Measurements from ENCODE around the gene ZYG11A.

Gene ZYG11A

DNA sequence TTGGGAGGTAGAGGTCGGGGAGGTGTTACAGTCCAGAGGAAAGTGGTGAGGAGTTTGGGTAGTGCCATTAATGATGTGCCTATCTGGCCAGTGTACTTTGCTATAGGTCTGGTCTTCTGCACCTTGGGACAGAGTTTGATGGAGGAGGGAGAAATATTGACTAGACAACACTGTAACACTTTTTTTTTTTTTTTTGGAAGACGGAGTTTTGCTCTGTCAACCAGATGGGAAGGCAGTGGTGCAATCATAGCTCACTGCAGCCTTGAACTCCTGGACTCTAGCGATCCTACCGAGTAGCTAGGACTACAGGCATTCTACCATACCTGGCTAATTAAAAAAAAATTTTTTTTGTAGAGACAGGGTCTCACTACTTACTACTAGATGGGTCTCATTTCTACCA, 86.5 kb downstream of the ZYG11A start:
- Mint-ChIP-seq H3K36me3 (ENCODE audit: low read depth) (no peaks in the 10 kb centered on the region), H3K4me3 (no peak overlapping the region), H3K4me1 (peaks cover 10% of the 10 kb centered on the region), H3K27ac (no peak overlapping the region), H3K27me3 (ENCODE audit: low read depth, poor library complexity) (peaks cover 67% of the 10 kb centered on the region), H3K9me3 (no peaks in the 10 kb centered on the region)
- TF ChIP-seq, protein P1, sequence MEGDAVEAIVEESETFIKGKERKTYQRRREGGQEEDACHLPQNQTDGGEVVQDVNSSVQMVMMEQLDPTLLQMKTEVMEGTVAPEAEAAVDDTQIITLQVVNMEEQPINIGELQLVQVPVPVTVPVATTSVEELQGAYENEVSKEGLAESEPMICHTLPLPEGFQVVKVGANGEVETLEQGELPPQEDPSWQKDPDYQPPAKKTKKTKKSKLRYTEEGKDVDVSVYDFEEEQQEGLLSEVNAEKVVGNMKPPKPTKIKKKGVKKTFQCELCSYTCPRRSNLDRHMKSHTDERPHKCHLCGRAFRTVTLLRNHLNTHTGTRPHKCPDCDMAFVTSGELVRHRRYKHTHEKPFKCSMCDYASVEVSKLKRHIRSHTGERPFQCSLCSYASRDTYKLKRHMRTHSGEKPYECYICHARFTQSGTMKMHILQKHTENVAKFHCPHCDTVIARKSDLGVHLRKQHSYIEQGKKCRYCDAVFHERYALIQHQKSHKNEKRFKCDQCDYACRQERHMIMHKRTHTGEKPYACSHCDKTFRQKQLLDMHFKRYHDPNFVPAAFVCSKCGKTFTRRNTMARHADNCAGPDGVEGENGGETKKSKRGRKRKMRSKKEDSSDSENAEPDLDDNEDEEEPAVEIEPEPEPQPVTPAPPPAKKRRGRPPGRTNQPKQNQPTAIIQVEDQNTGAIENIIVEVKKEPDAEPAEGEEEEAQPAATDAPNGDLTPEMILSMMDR (IDR thresholded peaks at IDR 0.05) = no peak
- DNase-seq = no peak

DNA sequence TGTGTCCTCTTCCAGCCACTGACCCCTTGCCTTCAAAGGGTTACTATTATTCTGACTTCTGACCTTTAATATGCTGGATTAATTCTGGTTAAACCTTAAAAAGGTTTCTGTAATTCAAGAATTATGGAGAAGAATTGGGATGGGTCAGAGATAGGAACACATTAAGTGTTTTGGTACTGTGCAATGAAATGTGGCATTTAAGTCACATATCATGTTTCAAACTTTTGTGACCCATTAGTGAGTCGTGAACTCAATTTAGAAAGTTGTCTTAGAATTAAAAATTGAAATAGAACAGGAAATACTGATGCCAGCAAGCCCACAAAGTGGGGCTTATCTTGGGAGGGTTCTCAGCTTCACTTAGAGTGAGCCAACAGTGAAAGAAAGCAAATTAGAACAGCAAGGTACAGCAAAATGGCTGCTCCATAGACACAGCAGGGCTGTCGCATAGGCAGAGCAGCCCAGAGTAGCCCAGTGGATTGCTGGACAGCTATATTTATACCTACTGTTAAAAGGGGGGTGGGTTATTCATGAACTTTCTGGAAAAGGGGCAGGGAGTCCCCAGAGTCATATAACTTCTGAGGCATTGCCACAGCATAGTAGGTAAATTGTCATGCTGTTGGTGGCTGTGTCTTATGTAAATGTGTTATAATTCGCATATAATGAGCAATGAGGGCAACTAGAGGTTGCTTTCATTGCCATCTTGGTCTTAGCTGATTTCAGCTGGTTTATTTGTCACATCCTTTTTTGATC, 95.0 kb downstream of the ZYG11A start:
- Mint-ChIP-seq H3K9me3 (no peaks in the 10 kb centered on the region), H3K4me1 (no peaks in the 10 kb centered on the region), H3K4me3 (no peak overlapping the region), H3K27ac (no peak overlapping the region), H3K36me3 (ENCODE audit: low read depth) (no peaks in the 10 kb centered on the region), H3K27me3 (ENCODE audit: low read depth, poor library complexity) (peaks cover 16% of the 10 kb centered on the region)
- TF ChIP-seq, protein P1 (IDR thresholded peaks at IDR 0.05) = no peak
- no peak for DNase-seq

DNA sequence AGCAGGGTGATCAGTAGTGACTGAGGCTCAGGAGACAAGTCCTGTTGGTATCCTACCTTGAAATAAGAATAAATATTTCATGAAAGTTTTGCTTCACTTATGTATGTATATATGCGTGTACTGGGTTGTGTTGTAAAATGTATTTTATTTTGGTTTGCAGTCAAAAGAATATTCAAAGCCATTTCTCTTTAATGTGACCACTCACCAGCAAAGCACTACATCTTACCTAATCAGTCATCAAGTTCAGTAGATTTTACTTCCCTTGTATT, 95.6 kb downstream of the ZYG11A start:
- Mint-ChIP-seq H3K9me3 (no peaks in the 10 kb centered on the region), H3K27ac (no peak overlapping the region), H3K27me3 (ENCODE audit: low read depth, poor library complexity) (peaks cover 16% of the 10 kb centered on the region), H3K4me1 (no peaks in the 10 kb centered on the region), H3K36me3 (ENCODE audit: low read depth) (no peaks in the 10 kb centered on the region), H3K4me3 (no peak overlapping the region)
- no peak for DNase-seq
- TF ChIP-seq, protein P1 (IDR thresholded peaks at IDR 0.05) = no peak

GRCh38 chr1:52943876-52944416, 101.4 kb downstream of the ZYG11A start:
- Mint-ChIP-seq H3K4me3 (no peak overlapping the region), H3K27ac (no peak overlapping the region), H3K27me3 (ENCODE audit: low read depth, poor library complexity) (peaks cover 7% of the 10 kb centered on the region), H3K36me3 (ENCODE audit: low read depth) (no peaks in the 10 kb centered on the region), H3K4me1 (peaks cover 8% of the 10 kb centered on the region), H3K9me3 (no peaks in the 10 kb centered on the region)
- DNase-seq = no peak
- TF ChIP-seq, protein P1 (IDR thresholded peaks at IDR 0.05) = no peak

- DNase-seq = no peak
- no peaks in the 10 kb centered on the region for H3K36me3 Mint-ChIP-seq (ENCODE audit: low read depth)
- peaks cover 7% of the 10 kb centered on the region for H3K27me3 Mint-ChIP-seq (ENCODE audit: low read depth, poor library complexity)
- TF ChIP-seq, protein P1 (IDR thresholded peaks at IDR 0.05) = no peak
- H3K27ac Mint-ChIP-seq = no peak overlapping the region
- H3K9me3 Mint-ChIP-seq = no peaks in the 10 kb centered on the region
- H3K4me3 Mint-ChIP-seq = no peak overlapping the region
- H3K4me1 Mint-ChIP-seq = peaks cover 8% of the 10 kb centered on the region
Measured at GRCh38 chr1:52944566-52944965, 102.0 kb downstream of the ZYG11A start.
